ENCODE results near the gene SYT5. TPM values are rescaled to one million over a fixed set of nuclear protein-coding genes. Genes with fewer than 3 reads are reported as not detected.
A peak's percentile ranks its signal among the peaks of the same experiment; 100 is the strongest.

SYT5 gene
- total and polyA plus RNA-seq, 9 of the 15 experiments (the other 6 are each of a cell fraction or from before 2014, with no cell fraction given), result 1.3 to 20.9 (median 8.8) TPM

DNA sequence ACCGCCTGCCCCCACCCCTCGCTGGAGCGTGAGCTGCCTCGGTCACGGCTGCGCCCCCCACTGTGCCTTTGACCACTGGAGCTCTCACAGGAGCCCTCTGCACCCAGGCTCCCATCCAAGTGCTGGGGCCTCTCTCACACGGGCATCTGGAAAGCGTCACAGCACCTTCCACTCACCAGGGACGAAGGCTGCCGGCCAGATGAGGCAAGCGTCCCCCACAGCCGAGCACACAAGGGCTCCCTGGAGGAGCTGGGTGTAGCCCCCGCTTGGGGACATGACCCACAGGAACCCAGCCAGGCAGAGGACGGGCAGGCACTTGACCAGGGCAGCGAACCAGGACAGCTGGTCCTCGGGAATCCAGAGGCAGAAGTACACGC, 47.9 kb upstream of the SYT5 start:
- H3K9ac ChIP-seq (ENCODE audit: insufficient read depth in 1 of 2, low read depth in 2 of 2, low read length in 2 of 2), result no peak overlapping the region; a peak in 1 of 4 replicates
- 86% methylated on average over 13 of the region's 17 CpGs for WGBS (ENCODE audit: insufficient coverage, low coverage, missing lambda C conversion rate)
- H3K4me2 ChIP-seq (ENCODE audit: insufficient read depth, low read length), result no peak overlapping the region
- BruUV-seq (replicated peaks), result no TSS peak
- H3K27me3 ChIP-seq (ENCODE audit: control insufficient read depth in 2 of 2, insufficient read depth in 2 of 2, low read length in 2 of 2), result no peaks in the 10 kb centered on the region
- TF ChIP-seq TAF7 (tag; IDR thresholded peaks at IDR 0.05) (no peak), RBM22 (IDR thresholded peaks at IDR 0.05; ENCODE audit: low read depth, low read length, poor library complexity, severe bottlenecking) (peak; percentile 43), POLR3G (IDR thresholded peaks at IDR 0.05; ENCODE audit: extremely low read depth, insufficient read length, insufficient replicate concordance) (no peak), MEF2A (IDR thresholded peaks at IDR 0.05; ENCODE audit: control insufficient read depth, low read depth, low read length) (no peak), POLR2G (IDR thresholded peaks at IDR 0.05; ENCODE audit: low read depth, low read length) (peak; percentile 38)
- no peaks in the 10 kb centered on the region for H4K20me1 ChIP-seq (replicated peaks; ENCODE audit: control insufficient read depth, insufficient read depth, low read length)
- H3K79me2 ChIP-seq (ENCODE audit: control insufficient read depth, insufficient read depth, low read length), result no peaks in the 10 kb centered on the region
- H3K9me3 ChIP-seq (replicated peaks; ENCODE audit: control insufficient read depth, insufficient read depth, low read depth, low read length), result no peaks in the 10 kb centered on the region
- DNase-seq (ENCODE audit: extremely low read depth in 1 of 4, low spot score in 3 of 4) (no peak), FAIRE-seq (no peak), ATAC-seq (no peak)
- intact Hi-C loops (cut with micrococcal nuclease), result no loop called here
- no peak overlapping the region for H3K4me3 ChIP-seq
- H3K9me1 ChIP-seq (ENCODE audit: control insufficient read depth, insufficient read depth, low read length), result peaks cover 3% of the 10 kb centered on the region
- no peak overlapping the region for H3K27ac ChIP-seq (ENCODE audit: extremely low read depth, low read depth, low read length)
- CTCF ChIA-PET (ENCODE audit: low intra/inter-chr PET ratio), result no interaction called here
- H3K4me1 ChIP-seq (replicated peaks in 1 of 2; ENCODE audit: control insufficient read depth in 2 of 2, insufficient read depth in 2 of 2, low read length in 2 of 2), result peaks cover 0 to 52% of the 10 kb centered on the region in 2 experiments; a peak in 2 of 5 replicates
- no peak overlapping the region for H2AFZ ChIP-seq (ENCODE audit: low read depth, low read length)
- peaks cover 76% of the 10 kb centered on the region; the same call in 2 of the 3 replicates for H3K36me3 ChIP-seq (ENCODE audit: control insufficient read depth, insufficient read depth, low read length)
- POLR2A ChIA-PET, result interaction anchor here (0.6 to 2.2 kb wide), 6 partner anchors 11 to 360 kb away, joined by 3 to 13 read pairs (median 5); partner anchors contain the start of gene PPP6R1
- in situ Hi-C loops (cut with MboI), result no loop called here
